HG03095 (cell line): ENCODE data around the gene NOS1.
"Not testable (repeated sequence)": the region's sequence is repeated elsewhere in the genome, so short reads cannot be mapped to it uniquely, and the experiment has no call there.

Source experiments
- ATAC-seq: cut with Tn5 transposase; IDR thresholded peaks from one replicate; pipeline ENCODE4 v1.9.1; 2021; ENCODE audit warnings: moderate library complexity; ENCODE audit not compliant: unreplicated experiment

Gene NOS1

GRCh38 chr12:117182866-117183265 is 178.6 kb downstream of the NOS1 start:
- ATAC-seq, result no peak

- ATAC-seq, result not testable (repeated sequence)
These were observed 180.0 kb downstream of the NOS1 start for GRCh38 chr12:117181468-117181843.

GRCh38 chr12:117180758-117181467 is 180.5 kb downstream of the NOS1 start:
- ATAC-seq, result no peak

- no peak for ATAC-seq
These were observed 182.7 kb downstream of the NOS1 start for GRCh38 chr12:117178745-117179144.

- ATAC-seq, result no peak
These were observed 183.1 kb downstream of the NOS1 start for GRCh38 chr12:117178301-117178700.

GRCh38 chr12:117172168-117172567 is 189.3 kb downstream of the NOS1 start:
- ATAC-seq, result no peak

GRCh38 chr12:117171499-117172162 is 189.8 kb downstream of the NOS1 start:
- no peak for ATAC-seq

GRCh38 chr12:117169548-117169947 is 191.9 kb downstream of the NOS1 start:
- ATAC-seq, result no peak

- ATAC-seq, result no peak
These were observed 192.4 kb downstream of the NOS1 start for GRCh38 chr12:117168976-117169375.

- ATAC-seq, result no peak
These were observed 193.7 kb downstream of the NOS1 start for GRCh38 chr12:117167769-117168168.

- no peak for ATAC-seq
These were observed 195.3 kb downstream of the NOS1 start for GRCh38 chr12:117166107-117166506.

- ATAC-seq, result no peak
These were observed 196.1 kb downstream of the NOS1 start for GRCh38 chr12:117165342-117165741.

- no peak for ATAC-seq
These were observed 198.8 kb downstream of the NOS1 start for GRCh38 chr12:117162633-117163032.

GRCh38 chr12:117162167-117162539 is 199.3 kb downstream of the NOS1 start:
- ATAC-seq, result no peak

- no peak for ATAC-seq
These were observed 199.8 kb downstream of the NOS1 start for GRCh38 chr12:117161460-117162166.

- no peak for ATAC-seq
These were observed 201.8 kb downstream of the NOS1 start for GRCh38 chr12:117159674-117160073.

- ATAC-seq, result no peak
These were observed 202.4 kb downstream of the NOS1 start for GRCh38 chr12:117158911-117159553.
